Effector memory CD4-positive, alpha-beta T cell (primary cell): ENCODE results near the gene PRKACG.

ENCODE experiments used
- DNase-seq, 3 donors: peaks; one replicate each; pipeline ENCODE4 v3.0.0-alpha.2; 2020
- H3K27ac ChIP-seq: 2 replicates; pipeline ENCODE4 v1.7.0; 2013; ENCODE audit warnings: mild to moderate bottlenecking, low read length, moderate library complexity; ENCODE audit not compliant: insufficient read depth, poor library complexity, severe bottlenecking
- H3K27me3 ChIP-seq: replicated peaks from 2 replicates; pipeline ENCODE4 v1.7.0; 2013; ENCODE audit warnings: mild to moderate bottlenecking, low read length; ENCODE audit not compliant: insufficient read depth, control insufficient read depth, poor library complexity, severe bottlenecking
- H3K36me3 ChIP-seq: 2 replicates; pipeline ENCODE4 v1.7.0; 2013; ENCODE audit warnings: mild to moderate bottlenecking, low read length, moderate library complexity; ENCODE audit not compliant: control insufficient read depth, insufficient read depth
- H3K4me1 ChIP-seq: 2 replicates; pipeline ENCODE4 v1.7.0; 2013; ENCODE audit warnings: low read length, mild to moderate bottlenecking; ENCODE audit not compliant: control insufficient read depth, insufficient read depth, poor library complexity, severe bottlenecking
- H3K4me3 ChIP-seq: 2 replicates; pipeline ENCODE4 v1.7.0; 2013; ENCODE audit warnings: low read length, low read depth, mild to moderate bottlenecking; ENCODE audit not compliant: insufficient read depth, poor library complexity, severe bottlenecking
- H3K9me3 ChIP-seq: 2 replicates; pipeline ENCODE4 v1.7.0; 2013; ENCODE audit warnings: mild to moderate bottlenecking, low read length, moderate library complexity; ENCODE audit not compliant: control insufficient read depth

The PRKACG gene

DNA sequence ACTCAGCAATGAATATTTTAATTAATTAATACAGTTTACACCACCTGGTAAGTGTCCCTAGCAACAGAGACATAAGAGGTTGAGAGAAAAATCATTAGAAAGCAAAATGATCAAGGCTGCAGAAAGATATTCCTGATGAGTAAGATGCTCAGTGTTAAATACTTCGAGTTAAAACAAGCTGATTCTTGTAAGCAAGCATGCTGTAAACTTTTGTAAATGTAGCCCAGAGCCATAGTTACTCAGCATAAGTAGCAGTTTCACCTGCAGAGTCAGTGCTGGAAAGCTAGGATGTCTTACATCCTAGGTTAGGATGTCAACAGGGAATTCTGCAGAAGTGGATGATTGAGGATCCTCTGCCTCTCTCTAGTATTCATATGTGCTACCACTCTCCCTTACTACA is 4.2 kb downstream of the PRKACG start:
- no peak for DNase-seq
- no peak overlapping the region for H3K27ac ChIP-seq
- H3K9me3 ChIP-seq, result no peaks in the 10 kb centered on the region
- H3K27me3 ChIP-seq, result no peaks in the 10 kb centered on the region
- peaks cover 7% of the 10 kb centered on the region for H3K4me1 ChIP-seq
- no peaks in the 10 kb centered on the region for H3K36me3 ChIP-seq
- H3K4me3 ChIP-seq, result no peak overlapping the region

DNA sequence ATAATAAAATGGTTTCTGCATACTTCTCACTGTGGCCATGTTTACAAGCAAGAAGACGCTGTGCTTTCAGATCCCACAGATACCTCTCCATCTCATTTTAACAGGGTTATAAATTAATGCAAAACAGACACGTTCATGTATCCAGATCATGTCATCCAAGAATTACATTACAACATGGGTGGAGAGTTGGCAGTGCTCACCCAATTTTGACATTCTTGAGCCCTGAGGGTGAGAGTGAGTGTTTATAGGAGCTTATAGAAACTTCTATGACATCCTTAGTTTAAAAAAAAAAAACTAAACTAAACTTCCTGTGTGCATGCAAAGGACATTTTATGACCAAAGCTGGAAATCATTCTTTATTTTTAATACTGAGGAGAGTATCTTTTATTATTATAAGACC is 9.1 kb downstream of the PRKACG start:
- Histone ChIP-seq H3K9me3 (no peaks in the 10 kb centered on the region), H3K4me3 (no peak overlapping the region), H3K36me3 (no peaks in the 10 kb centered on the region), H3K27me3 (no peaks in the 10 kb centered on the region), H3K4me1 (no peaks in the 10 kb centered on the region), H3K27ac (no peak overlapping the region)
- no peak for DNase-seq

DNA sequence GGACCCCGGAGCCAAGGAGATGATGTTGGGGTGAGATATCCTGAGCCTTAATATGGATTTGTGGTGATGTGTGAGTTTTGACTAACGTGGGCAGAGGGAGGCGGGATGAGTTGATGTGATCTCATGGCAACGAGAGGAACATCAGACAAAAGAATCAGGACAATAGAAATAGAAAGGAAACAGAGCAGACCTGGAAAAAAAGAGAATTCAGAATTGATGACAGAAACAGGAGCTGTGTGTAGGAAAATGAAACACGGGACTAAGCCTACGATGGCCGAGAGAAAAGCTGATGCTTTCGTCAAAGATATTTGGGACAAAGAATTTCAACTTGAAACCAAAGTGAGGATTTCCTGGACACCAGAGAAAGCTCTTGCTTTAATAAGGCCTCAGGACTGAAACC is 10.9 kb downstream of the PRKACG start:
- Histone ChIP-seq H3K27ac (no peak overlapping the region), H3K36me3 (no peaks in the 10 kb centered on the region), H3K9me3 (no peaks in the 10 kb centered on the region), H3K27me3 (no peaks in the 10 kb centered on the region), H3K4me1 (no peaks in the 10 kb centered on the region), H3K4me3 (no peak overlapping the region)
- DNase-seq, result no peak

DNA sequence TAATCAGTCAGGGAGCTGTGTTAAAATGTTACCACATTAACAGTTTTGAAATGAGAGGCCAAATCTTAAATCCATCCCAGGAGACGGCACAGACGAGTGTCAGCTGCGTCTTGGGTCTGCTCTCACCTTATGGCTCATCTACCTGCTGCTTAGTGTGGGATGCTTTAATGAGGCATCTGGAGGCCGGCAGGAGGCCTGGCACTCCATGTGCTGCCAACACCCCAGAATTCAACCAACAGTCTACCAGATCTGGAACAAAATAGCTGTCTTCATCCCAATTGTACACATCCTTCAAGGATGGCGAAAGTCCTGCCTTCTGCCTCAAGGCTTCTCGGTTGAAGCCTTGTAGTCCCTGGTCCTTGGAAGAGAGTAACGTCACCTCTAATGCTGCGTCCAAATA is 12.0 kb downstream of the PRKACG start:
- Histone ChIP-seq H3K27ac (no peak overlapping the region), H3K9me3 (no peaks in the 10 kb centered on the region), H3K4me1 (no peaks in the 10 kb centered on the region), H3K36me3 (no peaks in the 10 kb centered on the region), H3K4me3 (no peak overlapping the region), H3K27me3 (no peaks in the 10 kb centered on the region)
- no peak for DNase-seq

DNA sequence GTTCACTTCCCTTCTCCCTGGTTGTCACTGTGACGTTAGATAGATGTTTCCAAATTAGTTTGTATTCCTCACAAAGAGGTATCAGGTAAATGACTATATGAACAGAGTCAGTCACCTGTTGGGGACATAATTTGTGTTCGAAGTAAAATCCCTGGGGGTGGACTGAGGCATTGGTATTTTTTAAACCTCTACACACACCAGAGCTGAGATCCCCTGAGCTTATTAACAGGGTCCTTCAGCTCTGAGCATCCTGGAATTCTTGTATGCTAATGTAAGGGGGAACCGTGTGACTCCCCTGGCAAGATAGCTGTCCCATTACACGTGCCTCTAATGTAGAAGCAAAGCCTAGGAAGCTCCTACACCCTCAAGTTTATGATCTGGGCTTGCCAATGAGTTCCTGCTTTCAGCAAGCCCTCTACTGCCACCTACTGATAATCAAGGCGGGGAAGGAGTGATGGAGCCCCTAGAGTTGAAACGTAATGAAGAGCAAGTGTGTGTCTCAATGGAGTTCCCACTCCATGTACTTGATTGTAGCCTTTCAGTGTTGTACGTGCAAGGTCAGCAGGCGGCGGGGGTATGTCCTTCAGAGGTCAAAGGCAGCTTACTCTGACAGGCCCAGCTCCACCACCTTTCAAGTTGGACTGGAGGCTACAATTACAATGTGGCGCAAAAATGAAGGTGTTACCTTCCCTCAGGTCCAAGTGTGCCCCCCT is 14.4 kb downstream of the PRKACG start:
- Histone ChIP-seq H3K27me3 (no peaks in the 10 kb centered on the region), H3K4me3 (no peak overlapping the region), H3K36me3 (no peaks in the 10 kb centered on the region), H3K9me3 (no peaks in the 10 kb centered on the region), H3K27ac (no peak overlapping the region), H3K4me1 (no peaks in the 10 kb centered on the region)
- peak in 2 of 3 donors; percentile 23 to 44 for DNase-seq

DNA sequence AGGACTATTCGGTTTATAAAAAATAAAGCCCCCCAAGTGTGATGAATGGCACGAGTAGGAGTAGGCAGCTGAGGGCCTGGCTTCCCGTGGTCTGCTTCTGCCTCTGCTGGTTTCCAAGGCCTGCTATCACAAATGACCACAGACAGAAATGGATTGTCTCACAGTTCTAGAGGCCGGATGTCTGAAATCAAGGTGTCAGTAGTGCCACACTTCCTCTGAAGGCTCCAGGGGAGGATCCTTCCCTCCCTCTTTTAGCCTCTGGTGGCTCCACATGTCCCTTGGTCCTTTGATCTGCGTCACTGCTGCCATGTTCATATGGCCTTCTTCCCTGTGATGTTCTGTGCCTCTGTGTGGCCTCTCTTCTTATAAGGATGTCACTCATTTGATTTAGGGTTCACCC is 15.1 kb downstream of the PRKACG start:
- no peak for DNase-seq
- H3K27me3 ChIP-seq, result no peaks in the 10 kb centered on the region
- H3K36me3 ChIP-seq, result no peaks in the 10 kb centered on the region
- H3K4me3 ChIP-seq, result no peak overlapping the region
- no peaks in the 10 kb centered on the region for H3K9me3 ChIP-seq
- no peaks in the 10 kb centered on the region for H3K4me1 ChIP-seq
- H3K27ac ChIP-seq, result no peak overlapping the region

DNA sequence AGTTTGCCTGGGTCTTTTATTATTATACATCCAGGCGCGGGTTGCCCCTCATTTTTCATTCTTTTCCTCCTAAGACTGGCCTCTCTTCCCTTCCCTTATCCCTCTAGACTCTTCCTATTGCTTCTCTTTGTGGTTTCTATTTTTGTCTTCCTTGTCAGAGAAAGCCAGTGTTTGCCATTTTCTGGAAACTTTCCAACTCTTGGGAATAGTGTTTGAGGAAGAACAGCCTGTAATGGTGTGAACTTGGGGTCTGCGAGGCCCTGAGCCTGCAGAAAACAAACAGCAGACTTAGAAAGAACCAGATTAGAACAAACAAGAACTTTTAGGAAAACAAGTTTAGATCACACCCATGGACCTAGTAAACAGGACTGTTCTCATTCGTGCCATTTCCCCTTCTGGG is 15.5 kb downstream of the PRKACG start:
- Histone ChIP-seq H3K4me1 (no peaks in the 10 kb centered on the region), H3K9me3 (no peaks in the 10 kb centered on the region), H3K4me3 (no peak overlapping the region), H3K27ac (no peak overlapping the region), H3K36me3 (no peaks in the 10 kb centered on the region), H3K27me3 (no peaks in the 10 kb centered on the region)
- DNase-seq, result no peak

DNA sequence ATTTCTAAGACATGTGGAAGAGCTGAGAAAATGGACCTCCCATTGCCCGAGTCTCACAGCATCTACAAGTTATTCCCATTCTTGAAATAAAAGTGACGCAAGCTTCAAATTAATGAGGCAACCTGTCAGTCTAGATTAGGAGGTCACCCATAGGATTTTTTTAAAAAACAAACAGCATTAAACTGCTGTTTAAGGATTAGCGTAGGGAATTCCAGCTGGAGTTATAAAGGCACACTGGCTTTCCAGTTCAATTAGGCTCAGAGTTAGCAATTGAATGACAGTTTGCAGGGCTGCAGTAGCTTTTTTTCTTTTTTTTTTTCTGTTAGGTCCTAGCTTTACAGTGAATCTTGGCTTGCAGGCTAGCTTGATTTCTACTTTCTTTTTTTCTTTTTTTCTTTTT is 16.2 kb downstream of the PRKACG start:
- Histone ChIP-seq H3K9me3 (no peaks in the 10 kb centered on the region), H3K4me1 (no peaks in the 10 kb centered on the region), H3K27ac (no peak overlapping the region), H3K4me3 (no peak overlapping the region), H3K27me3 (no peaks in the 10 kb centered on the region), H3K36me3 (no peaks in the 10 kb centered on the region)
- no peak for DNase-seq

DNA sequence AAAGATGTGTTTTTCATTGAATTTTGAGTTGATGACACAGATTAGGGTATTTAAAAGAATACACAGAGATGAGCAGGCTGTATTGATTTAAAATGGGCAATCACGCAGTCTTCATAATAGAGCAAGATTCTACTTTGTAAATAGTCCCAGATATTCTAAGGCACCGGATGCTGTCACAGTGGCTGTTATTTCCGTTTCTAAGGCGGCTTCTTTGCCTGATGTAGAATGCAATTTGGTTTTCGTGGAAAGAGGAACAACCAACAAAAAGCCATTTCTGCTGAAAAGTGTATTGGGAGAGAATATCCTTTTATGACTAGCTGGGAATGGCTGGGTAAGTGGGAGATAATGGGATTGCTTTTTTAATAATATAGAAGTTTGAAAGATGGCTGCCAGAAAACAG is 17.5 kb downstream of the PRKACG start:
- Histone ChIP-seq H3K9me3 (no peaks in the 10 kb centered on the region), H3K27me3 (no peaks in the 10 kb centered on the region), H3K4me3 (no peak overlapping the region), H3K36me3 (no peaks in the 10 kb centered on the region), H3K27ac (no peak overlapping the region), H3K4me1 (no peaks in the 10 kb centered on the region)
- no peak for DNase-seq

DNA sequence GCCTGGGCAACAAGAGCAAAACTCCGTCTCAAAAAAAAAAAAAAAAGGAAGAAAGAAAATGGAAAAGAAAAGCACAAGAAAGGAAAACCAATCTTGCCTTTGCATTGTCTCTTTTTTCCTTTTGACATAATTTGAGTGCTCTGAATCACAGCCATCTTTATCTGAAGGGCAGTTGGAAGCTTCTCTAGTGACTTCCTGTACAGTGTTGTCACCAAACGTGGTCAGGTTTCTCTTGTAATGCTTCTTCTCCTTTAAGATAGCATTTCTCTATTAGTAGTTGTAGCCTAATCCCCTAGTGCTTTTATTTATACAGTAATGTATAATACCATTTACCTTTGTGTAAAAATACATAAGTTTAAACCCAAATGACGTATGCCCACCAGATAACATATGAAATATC is 18.1 kb downstream of the PRKACG start:
- no peaks in the 10 kb centered on the region for H3K36me3 ChIP-seq
- H3K27ac ChIP-seq, result no peak overlapping the region
- no peaks in the 10 kb centered on the region for H3K27me3 ChIP-seq
- no peaks in the 10 kb centered on the region for H3K9me3 ChIP-seq
- no peaks in the 10 kb centered on the region for H3K4me1 ChIP-seq
- no peak for DNase-seq
- no peak overlapping the region for H3K4me3 ChIP-seq
